Neuronal stem cell (in vitro differentiated cells): ENCODE results near the gene RAD51B.

Experiments used
- DNase-seq: peaks from one replicate; pipeline ENCODE4 v3.0.0-alpha.2; 2013; ENCODE audit warnings: low spot score
- H2AFZ ChIP-seq: one replicate; pipeline ENCODE4 v1.6.1; 2013; ENCODE audit warnings: mild to moderate bottlenecking, low read length, inconsistent platforms
- H2AK5ac ChIP-seq: 2 replicates; pipeline ENCODE4 v1.6.1; 2013; ENCODE audit warnings: low read depth, mild to moderate bottlenecking, inconsistent platforms, low read length, moderate library complexity, mixed read lengths
- H2BK120ac ChIP-seq: 2 replicates; pipeline ENCODE4 v1.6.1; 2013; ENCODE audit warnings: low read depth, mild to moderate bottlenecking, inconsistent platforms, low read length, moderate library complexity, mixed read lengths
- H2BK12ac ChIP-seq: one replicate; pipeline ENCODE4 v1.6.1; 2013; ENCODE audit warnings: low read length, inconsistent platforms
- H2BK15ac ChIP-seq: 2 replicates; pipeline ENCODE4 v1.6.1; 2013; ENCODE audit warnings: mild to moderate bottlenecking, low read length, inconsistent platforms, mixed read lengths
- H2BK5ac ChIP-seq: one replicate; pipeline ENCODE4 v1.6.1; 2013; ENCODE audit warnings: inconsistent platforms, mild to moderate bottlenecking, low read length, moderate library complexity
- H3K14ac ChIP-seq: one replicate; pipeline ENCODE4 v1.6.1; 2013; ENCODE audit warnings: low read length, inconsistent platforms
- H3K18ac ChIP-seq: 2 replicates; pipeline ENCODE4 v1.6.1; 2013; ENCODE audit warnings: low read length, inconsistent platforms
- H3K23ac ChIP-seq: 2 replicates; pipeline ENCODE4 v1.6.1; 2013; ENCODE audit warnings: low read depth, mild to moderate bottlenecking, mixed read lengths, low read length, inconsistent platforms; ENCODE audit not compliant: poor library complexity
- H3K27ac ChIP-seq: replicated peaks from 3 replicates; pipeline ENCODE4 v1.5.1; 2013; ENCODE audit warnings: low read length, inconsistent platforms
- H3K27me3 ChIP-seq, 3 experiments: 2 replicates each; pipeline ENCODE4 v1.6.1; 2013; ENCODE audit warnings: low read length in 3 of 3, mild to moderate bottlenecking in 2 of 3, inconsistent platforms in 1 of 3, low read depth in 1 of 3, mixed read lengths in 1 of 3, moderate library complexity in 1 of 3; ENCODE audit not compliant: control insufficient read depth in 3 of 3, insufficient read depth in 3 of 3
- H3K36me3 ChIP-seq, 2 donors: replicated peaks in 1 of 2; 2 replicates each; pipeline ENCODE4 v1.6.1; 2013; ENCODE audit warnings: low read length in 2 of 2; ENCODE audit not compliant: control insufficient read depth in 2 of 2, insufficient read depth in 2 of 2
- H3K4ac ChIP-seq: 2 replicates; pipeline ENCODE4 v1.6.1; 2013; ENCODE audit warnings: inconsistent platforms, mild to moderate bottlenecking, low read length, moderate library complexity
- H3K4me1 ChIP-seq, 2 donors: 1 replicate in 1 of 2; 2 replicates in 1 of 2; pipeline ENCODE4 v1.6.1; 2013; ENCODE audit warnings: low read length in 2 of 2, low read depth in 1 of 2; ENCODE audit not compliant: control insufficient read depth in 2 of 2, insufficient read depth in 1 of 2
- H3K4me2 ChIP-seq: one replicate; pipeline ENCODE4 v1.6.1; 2013; ENCODE audit warnings: mild to moderate bottlenecking, low read length, inconsistent platforms; ENCODE audit not compliant: insufficient read depth, poor library complexity, severe bottlenecking
- H3K4me3 ChIP-seq, 2 donors: 2 replicates each; pipeline ENCODE4 v1.5.1; 2013; ENCODE audit warnings: low read length in 2 of 2, mild to moderate bottlenecking in 2 of 2, inconsistent platforms in 1 of 2, moderate library complexity in 1 of 2
- H3K79me1 ChIP-seq: one replicate; pipeline ENCODE4 v1.6.1; 2013; ENCODE audit warnings: low read depth, mild to moderate bottlenecking, inconsistent platforms, low read length, moderate library complexity
- H3K9ac ChIP-seq: one replicate; pipeline ENCODE4 v1.6.1; 2013; ENCODE audit warnings: mild to moderate bottlenecking, low read depth, low read length, inconsistent platforms; ENCODE audit not compliant: poor library complexity
- H3K9me3 ChIP-seq, 2 donors: replicated peaks in 1 of 2; 2 replicates each; pipeline versions ENCODE3 to v1.6.1; 2013; ENCODE audit warnings: low read length in 2 of 2, mild to moderate bottlenecking in 2 of 2, inconsistent platforms in 1 of 2, low read depth in 1 of 2, mixed read lengths in 1 of 2, moderate library complexity in 1 of 2; ENCODE audit not compliant: control insufficient read depth in 2 of 2, insufficient read depth in 1 of 2
- H4K8ac ChIP-seq: one replicate; pipeline ENCODE4 v1.6.1; 2013; ENCODE audit warnings: low read depth, mild to moderate bottlenecking, inconsistent platforms, low read length, moderate library complexity
- H4K91ac ChIP-seq: one replicate; pipeline ENCODE4 v1.6.1; 2013; ENCODE audit warnings: low read length, low read depth, mild to moderate bottlenecking, inconsistent platforms; ENCODE audit not compliant: poor library complexity
- WGBS, 2 donors: extraction: QIAGEN DNeasy Blood & Tissue Kit; methylation state at CpG; one replicate each; pipeline ENCODE4 v1.1.7; 2013; ENCODE audit warnings: missing lambda C conversion rate in 2 of 2, mixed read lengths in 1 of 2; ENCODE audit not compliant: insufficient read length in 2 of 2, insufficient replicate concordance in 1 of 2; ENCODE audit errors: extremely low coverage in 2 of 2; 5-methylcytosine and 5-hydroxymethylcytosine counted together

RAD51B gene

DNA sequence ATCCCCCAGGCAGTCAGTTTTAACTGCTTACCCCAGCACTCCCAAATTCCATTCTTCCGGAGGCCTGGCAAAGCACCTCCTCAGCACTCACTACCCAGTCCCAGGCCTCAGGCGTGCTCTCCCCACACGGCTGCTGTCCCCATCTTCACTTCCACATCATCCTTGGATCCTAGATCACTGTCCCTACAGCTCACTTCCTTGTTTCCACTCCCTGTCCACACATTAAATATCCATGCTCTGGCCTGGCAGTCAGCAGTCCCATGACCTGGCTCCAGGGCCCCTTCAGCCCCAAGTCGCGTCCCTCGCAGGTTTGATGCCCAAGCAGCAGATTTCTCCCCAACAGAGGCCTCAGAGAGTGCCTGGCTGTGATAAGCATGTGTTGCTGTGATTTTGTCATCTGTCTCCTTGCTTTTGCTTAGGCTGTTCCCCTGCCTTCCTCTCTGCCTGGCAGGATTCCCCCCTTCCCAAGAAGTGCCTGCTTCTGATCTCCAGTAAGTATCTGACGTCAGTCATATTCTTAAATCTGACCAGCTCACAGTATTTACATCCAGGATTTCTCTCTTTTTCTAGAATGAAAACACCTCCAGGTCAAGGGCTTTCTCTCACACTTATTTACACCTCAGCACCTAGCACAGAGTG lies 731.6 kb downstream of the RAD51B start:
- H3K18ac ChIP-seq = peak overlapping the region; percentile 90
- no peaks in the 10 kb centered on the region for H3K27me3 ChIP-seq
- H2BK120ac ChIP-seq = no peak overlapping the region
- H4K8ac ChIP-seq = no peak overlapping the region
- H3K4me1 ChIP-seq = peaks cover 22 to 28% of the 10 kb centered on the region in 2 donors
- H3K9ac ChIP-seq = no peak overlapping the region
- H3K79me1 ChIP-seq = no peaks in the 10 kb centered on the region
- H3K23ac ChIP-seq = no peak overlapping the region
- no peak overlapping the region for H3K4me2 ChIP-seq
- no CpG with 5 or more reads among the region's 7 CpGs for WGBS, 2 donors
- H2AFZ ChIP-seq = no peak overlapping the region
- H3K14ac ChIP-seq = no peak overlapping the region
- peak overlapping the region; percentile 84 for H2BK15ac ChIP-seq
- H3K4ac ChIP-seq = no peak overlapping the region
- peaks cover 0 to under 1% of the 10 kb centered on the region in 2 donors for H3K9me3 ChIP-seq
- H3K36me3 ChIP-seq = no peaks in the 10 kb centered on the region
- no peak overlapping the region for H2AK5ac ChIP-seq
- no peak overlapping the region for H3K27ac ChIP-seq
- no peak overlapping the region for H2BK5ac ChIP-seq
- H3K4me3 ChIP-seq = no peak overlapping the region
- H4K91ac ChIP-seq = peak overlapping the region; percentile 87
- no peak for DNase-seq
- H2BK12ac ChIP-seq = peak overlapping the region; percentile 68

DNA sequence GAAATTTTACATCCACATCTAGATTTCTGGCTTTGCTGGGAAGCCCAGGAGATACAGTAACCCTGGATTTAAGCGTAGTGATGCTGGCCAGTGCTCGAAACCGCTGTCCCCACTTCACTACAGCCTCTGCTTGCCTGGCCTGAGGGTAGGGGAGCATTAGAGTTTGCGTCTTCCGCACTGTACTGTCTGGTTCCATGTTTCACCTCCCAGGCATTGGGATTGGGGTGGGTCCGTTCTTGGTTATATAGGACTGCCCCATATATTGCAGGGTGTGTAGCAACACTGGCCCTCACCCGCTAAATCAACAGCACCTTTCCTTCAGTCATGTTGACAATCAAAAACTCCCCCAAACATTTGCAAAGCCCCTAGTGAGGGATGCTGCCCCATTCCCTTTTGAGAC lies 732.5 kb downstream of the RAD51B start:
- Histone ChIP-seq H3K9ac (no peak overlapping the region), H3K79me1 (no peaks in the 10 kb centered on the region), H2BK5ac (no peak overlapping the region), H3K27ac (no peak overlapping the region), H3K23ac (no peak overlapping the region), H2BK120ac (no peak overlapping the region), H3K18ac (no peak overlapping the region), H3K14ac (no peak overlapping the region), H2BK15ac (no peak overlapping the region), H3K9me3 (peaks cover 0 to 5% of the 10 kb centered on the region in 2 donors), H3K4me3 (no peak overlapping the region), H3K36me3 (no peaks in the 10 kb centered on the region), H2AFZ (no peak overlapping the region), H3K4me1 (peaks cover 22 to 28% of the 10 kb centered on the region in 2 donors), H3K27me3 (no peaks in the 10 kb centered on the region), H4K91ac (no peak overlapping the region), H3K4ac (no peak overlapping the region), H4K8ac (no peak overlapping the region), H2AK5ac (no peak overlapping the region), H3K4me2 (no peak overlapping the region), H2BK12ac (no peak overlapping the region)
- DNase-seq = no peak
- WGBS, 2 donors = no CpG with 5 or more reads among the region's 7 CpGs

DNA sequence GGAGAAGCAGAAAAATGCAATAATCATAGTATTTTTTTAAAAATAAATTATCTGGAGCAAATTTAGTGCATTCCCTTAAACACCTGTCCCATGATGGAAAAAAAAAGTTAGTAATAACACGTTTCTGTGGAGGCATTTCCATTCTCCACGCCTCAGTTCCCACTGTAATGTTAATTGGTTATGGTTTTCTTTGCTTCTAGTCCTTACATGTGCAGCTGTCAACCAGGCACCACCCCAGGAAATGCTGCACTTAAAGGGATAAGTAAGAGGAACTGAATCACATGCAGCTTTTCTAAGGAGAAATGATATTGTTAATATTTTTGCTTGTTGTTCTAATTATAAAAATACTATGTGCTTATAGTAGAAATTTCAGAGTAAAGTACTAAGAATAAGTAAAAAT lies 733.0 kb downstream of the RAD51B start:
- H2BK12ac ChIP-seq = no peak overlapping the region
- no peak overlapping the region for H2BK15ac ChIP-seq
- H3K4me2 ChIP-seq = no peak overlapping the region
- peaks cover 0 to 8% of the 10 kb centered on the region in 2 donors for H3K9me3 ChIP-seq
- H3K14ac ChIP-seq = no peak overlapping the region
- no peak overlapping the region for H4K91ac ChIP-seq
- H3K27me3 ChIP-seq = no peaks in the 10 kb centered on the region
- H2BK5ac ChIP-seq = no peak overlapping the region
- H2AK5ac ChIP-seq = no peak overlapping the region
- H3K23ac ChIP-seq = no peak overlapping the region
- H3K79me1 ChIP-seq = no peaks in the 10 kb centered on the region
- H2BK120ac ChIP-seq = no peak overlapping the region
- DNase-seq = no peak
- no peak overlapping the region for H4K8ac ChIP-seq
- H3K4me3 ChIP-seq = no peak overlapping the region
- no peaks in the 10 kb centered on the region for H3K36me3 ChIP-seq
- no peak overlapping the region for H3K4ac ChIP-seq
- H3K9ac ChIP-seq = no peak overlapping the region
- peaks cover 22 to 25% of the 10 kb centered on the region in 2 donors for H3K4me1 ChIP-seq
- H2AFZ ChIP-seq = no peak overlapping the region
- no peak overlapping the region for H3K18ac ChIP-seq
- no peak overlapping the region for H3K27ac ChIP-seq
- no CpG with 5 or more reads among the region's 2 CpGs for WGBS, 2 donors

DNA sequence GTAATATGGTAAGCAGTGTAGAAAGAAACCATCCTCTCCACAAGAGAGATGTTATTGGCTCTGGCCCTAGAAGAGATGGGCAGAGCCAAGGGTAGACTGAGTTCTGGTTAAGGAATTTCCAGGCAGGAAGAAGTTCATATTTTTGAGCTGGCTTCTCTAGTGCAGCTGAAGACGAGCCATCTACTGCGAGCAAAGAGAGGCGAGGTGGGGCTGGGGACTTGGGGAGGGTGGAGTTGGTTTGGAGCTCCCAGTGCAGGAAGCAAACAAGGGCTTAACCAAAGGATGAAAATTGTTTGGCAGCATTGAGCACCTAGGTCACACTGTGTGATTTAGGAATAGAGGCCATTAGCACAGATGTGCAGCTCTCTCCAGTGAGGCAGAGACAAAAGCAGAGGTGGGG lies 733.7 kb downstream of the RAD51B start:
- no peak overlapping the region for H3K18ac ChIP-seq
- no peak overlapping the region for H2AK5ac ChIP-seq
- no peak overlapping the region for H2BK5ac ChIP-seq
- DNase-seq = no peak
- no CpG with 5 or more reads among the region's 3 CpGs for WGBS, 2 donors
- H3K27me3 ChIP-seq = no peaks in the 10 kb centered on the region
- peaks cover 0 to 8% of the 10 kb centered on the region in 2 donors for H3K9me3 ChIP-seq
- H4K91ac ChIP-seq = no peak overlapping the region
- H3K9ac ChIP-seq = no peak overlapping the region
- H2BK120ac ChIP-seq = no peak overlapping the region
- H3K23ac ChIP-seq = no peak overlapping the region
- no peak overlapping the region for H2BK12ac ChIP-seq
- no peak overlapping the region for H3K4ac ChIP-seq
- H3K36me3 ChIP-seq = no peaks in the 10 kb centered on the region
- no peak overlapping the region for H3K27ac ChIP-seq
- H3K4me3 ChIP-seq = no peak overlapping the region
- H2AFZ ChIP-seq = no peak overlapping the region
- no peak overlapping the region for H3K14ac ChIP-seq
- no peak overlapping the region for H4K8ac ChIP-seq
- peaks cover 15 to 19% of the 10 kb centered on the region in 2 donors for H3K4me1 ChIP-seq
- no peak overlapping the region for H3K4me2 ChIP-seq
- no peaks in the 10 kb centered on the region for H3K79me1 ChIP-seq
- H2BK15ac ChIP-seq = no peak overlapping the region
